Peyer's patch (tissue), 4 donors: Measurements from ENCODE around the gene WHRN.

Experiments used
- POLR2A ChIP-seq, 2 donors: fragments of 450-650 bp; IDR thresholded peaks; one replicate each; pipeline ENCODE4 v1.5.1; 2017; ENCODE audit warnings: antibody characterized with exemption in 2 of 2, mild to moderate bottlenecking in 2 of 2, moderate library complexity in 2 of 2
- TF ChIP-seq, protein P1 (sequence below), 6 experiments: fragments of 450-650 bp in 4 of 6; fragments of 200-600 bp in 2 of 6; sonication (generic) in 1 of 6; IDR thresholded peaks; one replicate each; pipeline ENCODE4 v1.5.1; 2017 to 2019; ENCODE audit warnings: antibody characterized with exemption in 6 of 6, mild to moderate bottlenecking in 3 of 6, moderate library complexity in 1 of 6

DNA sequence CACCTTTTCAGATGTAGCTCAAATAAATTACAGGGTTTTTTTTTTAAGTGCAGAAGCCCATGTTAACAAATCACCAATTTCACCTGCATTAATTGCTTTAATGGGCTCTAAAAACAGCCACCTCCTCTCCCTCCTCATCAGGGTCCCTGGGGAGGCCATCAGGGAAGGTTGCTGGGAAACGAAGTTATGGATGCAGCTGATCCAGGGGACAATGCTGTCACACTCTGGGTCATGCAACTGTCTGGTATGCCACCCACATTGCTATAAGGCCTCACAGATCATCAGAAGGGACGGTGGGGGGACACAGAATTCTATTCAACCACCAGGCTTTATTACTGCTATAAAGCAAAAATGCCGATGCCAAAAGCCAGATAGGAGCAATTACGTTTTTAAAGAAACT, 9.3 kb downstream of the WHRN start:
- TF ChIP-seq, protein P1, sequence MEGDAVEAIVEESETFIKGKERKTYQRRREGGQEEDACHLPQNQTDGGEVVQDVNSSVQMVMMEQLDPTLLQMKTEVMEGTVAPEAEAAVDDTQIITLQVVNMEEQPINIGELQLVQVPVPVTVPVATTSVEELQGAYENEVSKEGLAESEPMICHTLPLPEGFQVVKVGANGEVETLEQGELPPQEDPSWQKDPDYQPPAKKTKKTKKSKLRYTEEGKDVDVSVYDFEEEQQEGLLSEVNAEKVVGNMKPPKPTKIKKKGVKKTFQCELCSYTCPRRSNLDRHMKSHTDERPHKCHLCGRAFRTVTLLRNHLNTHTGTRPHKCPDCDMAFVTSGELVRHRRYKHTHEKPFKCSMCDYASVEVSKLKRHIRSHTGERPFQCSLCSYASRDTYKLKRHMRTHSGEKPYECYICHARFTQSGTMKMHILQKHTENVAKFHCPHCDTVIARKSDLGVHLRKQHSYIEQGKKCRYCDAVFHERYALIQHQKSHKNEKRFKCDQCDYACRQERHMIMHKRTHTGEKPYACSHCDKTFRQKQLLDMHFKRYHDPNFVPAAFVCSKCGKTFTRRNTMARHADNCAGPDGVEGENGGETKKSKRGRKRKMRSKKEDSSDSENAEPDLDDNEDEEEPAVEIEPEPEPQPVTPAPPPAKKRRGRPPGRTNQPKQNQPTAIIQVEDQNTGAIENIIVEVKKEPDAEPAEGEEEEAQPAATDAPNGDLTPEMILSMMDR (IDR thresholded peaks at IDR 0.05): no peak
- no peak for TF ChIP-seq POLR2A (IDR thresholded peaks at IDR 0.05)
